HEK293 (cell line): Measurements from ENCODE around the gene PDE11A.

Source experiments
- CTCF ChIA-PET: fragments of 350-600 bp; formaldehyde crosslinking; extraction: SDS; loops from one replicate; lab custom pipeline; 2021; ENCODE audit warnings: antibody characterized with exemption; lab: Yijun Ruan, JAX
- POLR2A ChIA-PET: fragments of 300-600 bp; formaldehyde crosslinking; extraction: SDS; loops from one replicate; lab custom pipeline; 2020; ENCODE audit warnings: antibody characterized with exemption, inconsistent platforms; lab: Yijun Ruan, JAX
- H3K27ac ChIP-seq: fragments of 200-500 bp; sonication (Bioruptor generic); 2 replicates; pipeline ENCODE4 v1.5.1; 2014; ENCODE audit warnings: low read depth, low read length, control low read depth, inconsistent platforms; ENCODE audit errors: extremely low read depth
- H3K36me3 ChIP-seq, 2 experiments: fragments of 200-500 bp in 1 of 2; sonication (Bioruptor generic) in 1 of 2; 1 replicate in 1 of 2; 2 replicates in 1 of 2; pipeline ENCODE4 v1.5.1; 2014 to 2017; ENCODE audit warnings: inconsistent platforms in 2 of 2, low read length in 2 of 2; ENCODE audit not compliant: control insufficient read depth in 2 of 2, insufficient read depth in 1 of 2
- H3K4me1 ChIP-seq: fragments of 200-500 bp; sonication (Bioruptor generic); 2 replicates; pipeline ENCODE4 v1.5.1; 2014; ENCODE audit warnings: mild to moderate bottlenecking, low read length, inconsistent platforms; ENCODE audit not compliant: control insufficient read depth, insufficient read depth
- H3K4me3 ChIP-seq: 2 replicates; pipeline ENCODE4 v1.5.1; 2011; ENCODE audit warnings: low read depth, mild to moderate bottlenecking, control low read depth, low read length, moderate library complexity
- H3K9me3 ChIP-seq: fragments of 200-500 bp; sonication (Bioruptor generic); 2 replicates; pipeline ENCODE4 v1.5.1; 2014; ENCODE audit warnings: low read depth, low read length, inconsistent platforms; ENCODE audit not compliant: control insufficient read depth, insufficient read depth
- KLF1 ChIP-seq: fragments of 450-650 bp; formaldehyde crosslinking; IDR thresholded peaks from 2 replicates; pipeline ENCODE4 v1.5.1; 2016; ENCODE audit warnings: missing biosample characterization, missing genetic modification characterization
- PRDM2 ChIP-seq: fragments of 450-650 bp; formaldehyde crosslinking; IDR thresholded peaks from 2 replicates; pipeline ENCODE4 v1.5.1; 2016; ENCODE audit warnings: missing biosample characterization, missing genetic modification characterization, borderline replicate concordance
- RBAK ChIP-seq: fragments of 450-650 bp; formaldehyde crosslinking; IDR thresholded peaks from 2 replicates; pipeline ENCODE4 v1.5.1; 2016; ENCODE audit warnings: missing biosample characterization, missing genetic modification characterization
- ZBTB21 ChIP-seq: fragments of 450-650 bp; formaldehyde crosslinking; IDR thresholded peaks from 2 replicates; pipeline ENCODE4 v1.5.1; 2017; ENCODE audit warnings: missing biosample characterization, missing genetic modification characterization
- ZBTB48 ChIP-seq: fragments of 450-650 bp; formaldehyde crosslinking; IDR thresholded peaks from 2 replicates; pipeline ENCODE4 v1.5.1; 2016; ENCODE audit warnings: missing biosample characterization, missing genetic modification characterization
- ZBTB7A ChIP-seq: fragments of 450-650 bp; formaldehyde crosslinking; IDR thresholded peaks from 2 replicates; pipeline ENCODE4 v1.5.1; 2016; ENCODE audit warnings: low read depth, missing biosample characterization, missing genetic modification characterization
- ZBTB8A ChIP-seq: fragments of 450-650 bp; formaldehyde crosslinking; IDR thresholded peaks from 2 replicates; pipeline ENCODE4 v1.5.1; 2016; ENCODE audit warnings: missing biosample characterization, missing genetic modification characterization
- ZFHX2 ChIP-seq: fragments of 450-650 bp; formaldehyde crosslinking; conservative IDR thresholded peaks from 2 replicates; pipeline ENCODE4 v1.5.1; 2016; ENCODE audit warnings: missing biosample characterization, missing genetic modification characterization
- ZFP37 ChIP-seq: fragments of 450-650 bp; formaldehyde crosslinking; IDR thresholded peaks from 2 replicates; pipeline ENCODE4 v1.5.1; 2016; ENCODE audit warnings: missing biosample characterization, missing genetic modification characterization
- ZFP41 ChIP-seq: fragments of 450-650 bp; formaldehyde crosslinking; IDR thresholded peaks from 2 replicates; pipeline ENCODE4 v1.5.1; 2016; ENCODE audit warnings: missing biosample characterization, missing genetic modification characterization, borderline replicate concordance
- ZFP69B ChIP-seq: fragments of 450-650 bp; formaldehyde crosslinking; IDR thresholded peaks from 2 replicates; pipeline ENCODE4 v1.5.1; 2016; ENCODE audit warnings: missing biosample characterization, missing genetic modification characterization
- ZNF140 ChIP-seq: fragments of 450-650 bp; formaldehyde crosslinking; IDR thresholded peaks from 2 replicates; pipeline ENCODE4 v1.5.1; 2016; ENCODE audit warnings: missing biosample characterization, missing genetic modification characterization
- ZNF16 ChIP-seq: fragments of 450-650 bp; formaldehyde crosslinking; IDR thresholded peaks from 2 replicates; pipeline ENCODE4 v1.5.1; 2016; ENCODE audit warnings: low read depth, missing biosample characterization, missing genetic modification characterization
- ZNF211 ChIP-seq: fragments of 450-650 bp; formaldehyde crosslinking; IDR thresholded peaks from 2 replicates; pipeline ENCODE4 v1.5.1; 2016; ENCODE audit warnings: low read depth, missing biosample characterization, missing genetic modification characterization
- ZNF214 ChIP-seq: fragments of 450-650 bp; formaldehyde crosslinking; IDR thresholded peaks from 2 replicates; pipeline ENCODE4 v1.5.1; 2017; ENCODE audit warnings: missing biosample characterization, mild to moderate bottlenecking, missing genetic modification characterization, borderline replicate concordance
- ZNF266 ChIP-seq: fragments of 450-650 bp; formaldehyde crosslinking; IDR thresholded peaks from 2 replicates; pipeline ENCODE4 v1.5.1; 2016; ENCODE audit warnings: missing biosample characterization, missing genetic modification characterization, low read depth
- ZNF292 ChIP-seq: fragments of 450-650 bp; formaldehyde crosslinking; IDR thresholded peaks from 2 replicates; pipeline ENCODE4 v1.5.1; 2016; ENCODE audit warnings: low read depth, missing biosample characterization, missing genetic modification characterization, borderline replicate concordance
- ZNF391 ChIP-seq: fragments of 450-650 bp; formaldehyde crosslinking; IDR thresholded peaks from 2 replicates; pipeline ENCODE4 v1.5.1; 2016; ENCODE audit warnings: low read depth, missing biosample characterization, missing genetic modification characterization, borderline replicate concordance
- ZNF404 ChIP-seq: fragments of 450-650 bp; formaldehyde crosslinking; IDR thresholded peaks from 2 replicates; pipeline ENCODE4 v1.5.1; 2017; ENCODE audit warnings: missing biosample characterization, missing genetic modification characterization
- ZNF433 ChIP-seq: fragments of 450-650 bp; formaldehyde crosslinking; IDR thresholded peaks from 2 replicates; pipeline ENCODE4 v1.5.1; 2016; ENCODE audit warnings: missing biosample characterization, missing genetic modification characterization, low read depth
- ZNF473 ChIP-seq: fragments of 450-650 bp; formaldehyde crosslinking; IDR thresholded peaks from 2 replicates; pipeline ENCODE4 v1.5.1; 2017; ENCODE audit warnings: missing biosample characterization, missing genetic modification characterization
- ZNF488 ChIP-seq: fragments of 450-650 bp; formaldehyde crosslinking; IDR thresholded peaks from 2 replicates; pipeline ENCODE4 v1.5.1; 2016; ENCODE audit warnings: missing biosample characterization, missing genetic modification characterization
- ZNF530 ChIP-seq: fragments of 450-650 bp; formaldehyde crosslinking; IDR thresholded peaks from 2 replicates; pipeline ENCODE4 v1.5.1; 2016; ENCODE audit warnings: low read depth, missing biosample characterization, missing genetic modification characterization
- ZNF560 ChIP-seq: fragments of 450-650 bp; formaldehyde crosslinking; IDR thresholded peaks from 2 replicates; pipeline ENCODE4 v1.5.1; 2017; ENCODE audit warnings: missing biosample characterization, missing genetic modification characterization, borderline replicate concordance
- ZNF621 ChIP-seq: fragments of 450-650 bp; formaldehyde crosslinking; IDR thresholded peaks from 2 replicates; pipeline ENCODE4 v1.5.1; 2017; ENCODE audit warnings: missing biosample characterization, missing genetic modification characterization
- ZNF768 ChIP-seq: fragments of 450-650 bp; formaldehyde crosslinking; IDR thresholded peaks from 2 replicates; pipeline ENCODE4 v1.5.1; 2018; ENCODE audit warnings: missing biosample characterization, mild to moderate bottlenecking, missing genetic modification characterization
- ZNF792 ChIP-seq: fragments of 450-650 bp; formaldehyde crosslinking; IDR thresholded peaks from 2 replicates; pipeline ENCODE4 v1.5.1; 2016; ENCODE audit warnings: missing biosample characterization, missing genetic modification characterization

The PDE11A gene

GRCh38 chr2:178106053-178106452, 33.5 kb upstream of the PDE11A start:
- Histone ChIP-seq H3K36me3 (no peaks in the 10 kb centered on the region), H3K27ac (no peak overlapping the region), H3K9me3 (no peaks in the 10 kb centered on the region), H3K4me1 (no peaks in the 10 kb centered on the region), H3K4me3 (no peak overlapping the region)
- ChIA-PET CTCF (interaction anchor here (1.0 to 1.1 kb wide), 2 partner anchors 122 to 309 kb away, joined by 3 to 5 read pairs; no protein-coding TSS in a partner anchor), POLR2A (no interaction called here)
- TF ChIP-seq ZBTB7A (tag by site-specific recombination) (no peak), ZNF266 (no peak), ZNF211 (tag by site-specific recombination) (no peak), ZNF621 (no peak), ZNF488 (tag by site-specific recombination) (no peak), ZBTB8A (tag by site-specific recombination) (no peak), ZFP69B (tag by site-specific recombination) (no peak), ZNF530 (tag by site-specific recombination) (no peak), RBAK (no peak), ZNF140 (no peak)

- Histone ChIP-seq H3K36me3 (no peaks in the 10 kb centered on the region), H3K4me1 (no peaks in the 10 kb centered on the region), H3K4me3 (no peak overlapping the region), H3K27ac (no peak overlapping the region), H3K9me3 (no peaks in the 10 kb centered on the region)
- no peak for TF ChIP-seq ZBTB8A (tag by site-specific recombination)
- TF ChIP-seq ZNF560 (tag by site-specific recombination) = no peak
- no peak for TF ChIP-seq ZNF473 (tag by site-specific recombination)
- TF ChIP-seq ZNF391 (tag by site-specific recombination) = no peak
- TF ChIP-seq ZNF433 (tag by site-specific recombination) = no peak
- TF ChIP-seq ZBTB21 = no peak
- no peak for TF ChIP-seq ZBTB48
- no peak for TF ChIP-seq ZNF211 (tag by site-specific recombination)
- no peak for TF ChIP-seq ZFP41 (tag by site-specific recombination)
- no peak for TF ChIP-seq ZNF214 (tag by site-specific recombination)
- TF ChIP-seq ZNF16 (tag by site-specific recombination) = no peak
- ChIA-PET POLR2A (no interaction called here), CTCF (interaction anchor here (1.1 kb wide), 1 partner anchor 122 kb away, joined by 5 read pairs; no protein-coding TSS in a partner anchor)
Observed at GRCh38 chr2:178105566-178105965, 33.0 kb upstream of the PDE11A start.

GRCh38 chr2:178101321-178102079, 28.9 kb upstream of the PDE11A start:
- no peaks in the 10 kb centered on the region for H3K4me1 ChIP-seq
- H3K27ac ChIP-seq = no peak overlapping the region
- H3K4me3 ChIP-seq = no peak overlapping the region
- H3K36me3 ChIP-seq = no peaks in the 10 kb centered on the region
- POLR2A ChIA-PET = no interaction called here
- CTCF ChIA-PET = interaction anchor here (0.6 to 2.0 kb wide), 5 partner anchors 8 to 18 kb away, joined by 3 to 21 read pairs (median 3); partner anchors contain the start of gene RBM45
- no peaks in the 10 kb centered on the region for H3K9me3 ChIP-seq
- TF ChIP-seq ZFP37 (tag by site-specific recombination) (no peak), ZFHX2 (no peak), KLF1 (tag by site-specific recombination) (no peak), ZNF768 (tag by site-specific recombination) (no peak), PRDM2 (tag by site-specific recombination) (no peak), ZNF792 (tag by site-specific recombination) (no peak), ZNF404 (no peak), ZNF292 (tag by site-specific recombination) (no peak)
